Left kidney (tissue), 8 donors: ENCODE data around the gene ARGLU1. TPM values are rescaled to one million over a fixed set of nuclear protein-coding genes. Genes with fewer than 3 reads are reported as not detected.
"Not testable (repeated sequence)": the region's sequence is repeated elsewhere in the genome, so short reads cannot be mapped to it uniquely, and the experiment has no call there.

Experiments
- DNase-seq: peaks from one replicate; pipeline ENCODE4 v3.0.0-alpha.2; 2013
- long read RNA-seq, 8 donors: transcript quantifications; one replicate each; lab custom pipeline, GENCODE V29; 2026
- polyA plus RNA-seq: library from polyadenylated mRNA; unstranded; fragments of 120-200 nt; gene quantifications from one replicate; pipeline ENCODE4 v1.2.1, GENCODE V29; 2013; ENCODE audit not compliant: insufficient read length

Gene ARGLU1, protein sequence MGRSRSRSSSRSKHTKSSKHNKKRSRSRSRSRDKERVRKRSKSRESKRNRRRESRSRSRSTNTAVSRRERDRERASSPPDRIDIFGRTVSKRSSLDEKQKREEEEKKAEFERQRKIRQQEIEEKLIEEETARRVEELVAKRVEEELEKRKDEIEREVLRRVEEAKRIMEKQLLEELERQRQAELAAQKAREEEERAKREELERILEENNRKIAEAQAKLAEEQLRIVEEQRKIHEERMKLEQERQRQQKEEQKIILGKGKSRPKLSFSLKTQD
- polyA plus RNA-seq, result 434 TPM
- long read RNA-seq, donor 1, full-length matches to known transcripts, result 41 of 457 reads
- long read RNA-seq, donor 1, partial matches to known transcripts, result 416 of 457 reads
- long read RNA-seq, donor 1, other reads (novel, unspliced or antisense), result 0 of 457 reads
- long read RNA-seq, donor 2, full-length matches to known transcripts, result 64 of 296 reads
- long read RNA-seq, donor 2, partial matches to known transcripts, result 232 of 296 reads
- long read RNA-seq, donor 2, other reads (novel, unspliced or antisense), result 0 of 296 reads
- long read RNA-seq, donor 3, full-length matches to known transcripts, result 37 of 266 reads
- long read RNA-seq, donor 3, partial matches to known transcripts, result 229 of 266 reads
- long read RNA-seq, donor 3, other reads (novel, unspliced or antisense), result 0 of 266 reads
- long read RNA-seq, donor 4, partial matches to known transcripts, result 72 of 76 reads
- long read RNA-seq, donor 4, other reads (novel, unspliced or antisense), result 0 of 76 reads
- long read RNA-seq, donor 5, full-length matches to known transcripts, result 117 of 394 reads
- long read RNA-seq, donor 5, partial matches to known transcripts, result 277 of 394 reads
- long read RNA-seq, donor 5, other reads (novel, unspliced or antisense), result 0 of 394 reads
- long read RNA-seq, donor 6, full-length matches to known transcripts, result 37 of 380 reads
- long read RNA-seq, donor 6, partial matches to known transcripts, result 343 of 380 reads
- long read RNA-seq, donor 6, other reads (novel, unspliced or antisense), result 0 of 380 reads
- long read RNA-seq, donor 7, full-length matches to known transcripts, result 86 of 508 reads
- long read RNA-seq, donor 7, partial matches to known transcripts, result 422 of 508 reads
- long read RNA-seq, donor 7, other reads (novel, unspliced or antisense), result 0 of 508 reads
- long read RNA-seq, donor 8, full-length matches to known transcripts, result 33 of 161 reads
- long read RNA-seq, donor 8, partial matches to known transcripts, result 128 of 161 reads
- long read RNA-seq, donor 8, other reads (novel, unspliced or antisense), result 0 of 161 reads

- peak; percentile 93 for DNase-seq
These were observed at the start of gene ARGLU1 for GRCh38 chr13:106567474-106568298. ARGLU1 (minus strand) TSS chr13:106568137; CDS start chr13:106567919, 218 bp downstream.

DNA sequence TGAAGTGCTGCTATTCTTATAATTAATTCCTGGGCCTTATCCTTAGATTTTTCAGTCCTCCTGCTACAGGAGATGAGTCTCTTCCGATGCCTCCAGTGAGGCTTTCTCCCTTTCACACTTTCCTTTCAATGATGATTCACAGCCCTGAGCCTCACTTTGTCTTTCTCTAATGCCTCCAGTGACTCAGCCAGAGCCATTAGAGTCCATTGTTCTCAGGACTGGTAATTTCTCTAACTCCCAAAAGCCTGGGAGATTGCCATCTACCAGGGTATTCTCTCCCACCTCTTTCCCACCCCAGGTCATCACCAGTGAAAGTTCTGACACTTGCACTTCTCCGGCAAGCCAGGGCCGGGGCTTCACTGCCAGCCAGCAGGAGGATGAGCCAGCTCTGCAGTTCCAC, 49.6 kb upstream of the ARGLU1 start:
- no peak for DNase-seq

DNA sequence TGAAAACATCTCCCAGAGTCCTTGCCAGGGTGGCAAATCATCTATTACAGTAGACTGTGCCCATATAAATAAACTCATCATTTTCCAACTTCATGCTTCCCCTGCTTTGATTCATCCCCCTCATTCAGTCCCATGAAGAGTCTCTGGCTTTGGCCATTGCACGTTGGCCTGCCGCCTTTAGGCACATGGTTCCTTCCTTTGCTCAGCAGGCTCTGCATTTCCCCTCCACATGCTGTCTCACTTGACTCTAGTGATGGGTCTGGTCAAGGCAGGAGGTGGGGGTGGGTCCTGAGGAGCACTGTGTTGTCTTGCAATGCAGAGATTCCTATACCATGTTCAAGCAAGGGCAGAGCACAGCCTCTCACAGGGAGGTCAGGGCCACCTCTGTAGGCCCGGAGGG, 48.8 kb upstream of the ARGLU1 start:
- DNase-seq, result no peak

DNA sequence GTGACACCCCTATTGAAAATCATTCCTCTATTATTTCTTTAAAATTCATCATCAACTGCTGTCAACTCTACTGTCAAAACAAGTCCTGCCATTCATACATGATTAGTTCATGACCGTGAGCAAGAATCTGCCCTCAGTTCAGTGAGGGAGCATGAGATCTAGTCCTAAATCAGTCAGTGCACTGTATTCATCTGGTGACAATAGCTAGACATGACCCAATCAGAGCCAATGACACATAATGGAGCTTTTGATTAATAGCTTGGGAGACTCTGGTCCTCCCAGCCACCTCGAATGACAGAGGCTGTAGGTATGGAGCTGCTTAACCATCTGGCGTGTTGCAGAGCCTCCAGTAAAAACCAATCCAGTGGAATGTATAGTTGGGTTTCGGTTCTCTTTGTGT, 46.9 kb upstream of the ARGLU1 start:
- DNase-seq, result no peak

DNA sequence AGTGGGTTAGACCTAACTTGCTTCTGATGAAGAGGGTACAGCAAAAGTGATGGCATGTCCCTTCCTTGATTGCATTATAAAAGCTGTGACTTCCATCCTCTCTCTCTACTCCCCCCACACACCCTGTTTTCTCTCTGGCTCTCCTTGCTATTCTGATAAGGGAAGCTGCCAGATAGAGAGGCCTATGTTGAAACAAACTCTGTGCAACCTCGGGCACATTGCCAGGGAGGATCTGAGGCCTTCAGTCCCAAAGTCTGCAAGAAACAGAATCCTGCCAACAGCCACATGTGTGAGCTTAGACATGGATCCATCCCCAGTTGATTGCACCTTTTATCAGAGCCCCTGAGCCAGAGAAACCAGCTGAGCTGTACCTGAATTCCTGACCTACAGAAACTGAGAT, 44.8 kb upstream of the ARGLU1 start:
- no peak for DNase-seq

DNA sequence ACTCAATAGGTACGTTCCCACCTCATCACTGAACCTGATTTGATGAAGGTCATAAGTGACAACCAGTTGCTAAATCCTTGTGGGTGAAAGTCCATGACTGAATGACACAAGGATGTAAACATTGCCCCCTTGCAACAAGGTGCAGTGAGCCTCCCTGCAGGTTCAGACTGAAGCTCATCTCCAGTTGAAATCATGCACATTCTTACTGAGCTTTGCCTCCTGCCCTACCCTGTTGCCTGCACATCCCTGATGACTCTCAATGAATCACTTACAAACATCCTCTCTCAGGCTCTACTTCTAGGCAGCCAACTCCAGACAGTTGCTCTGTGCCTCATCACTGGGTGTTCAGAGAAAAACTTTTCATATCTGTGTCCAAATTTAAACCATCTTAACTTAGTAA, 42.5 kb upstream of the ARGLU1 start:
- no peak for DNase-seq

- DNase-seq, result no peak
These were observed 41.2 kb upstream of the ARGLU1 start for GRCh38 chr13:106609116-106609515.

DNA sequence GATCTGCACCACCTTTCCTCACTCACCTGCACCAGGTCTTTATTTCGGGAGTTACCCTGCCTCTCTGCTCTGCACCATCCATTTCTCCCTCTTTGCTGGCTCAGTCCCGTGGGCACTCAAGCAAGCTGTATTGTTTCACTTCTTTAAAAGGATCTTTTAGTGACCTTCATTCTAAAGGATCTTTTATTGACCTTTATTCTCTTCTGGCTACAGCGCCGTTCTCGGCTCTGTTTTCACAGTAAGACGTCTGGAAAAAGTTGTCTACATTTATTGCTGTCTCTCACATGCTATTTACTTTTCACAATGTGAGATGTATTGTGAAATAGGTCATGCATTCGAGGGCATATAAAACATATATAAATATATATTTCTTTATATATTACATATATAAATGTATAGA, 35.6 kb upstream of the ARGLU1 start:
- DNase-seq, result no peak

- DNase-seq, result no peak
These were observed 34.2 kb upstream of the ARGLU1 start for GRCh38 chr13:106602178-106602577.

- DNase-seq, result no peak
These were observed 33.6 kb upstream of the ARGLU1 start for GRCh38 chr13:106601489-106601888.

DNA sequence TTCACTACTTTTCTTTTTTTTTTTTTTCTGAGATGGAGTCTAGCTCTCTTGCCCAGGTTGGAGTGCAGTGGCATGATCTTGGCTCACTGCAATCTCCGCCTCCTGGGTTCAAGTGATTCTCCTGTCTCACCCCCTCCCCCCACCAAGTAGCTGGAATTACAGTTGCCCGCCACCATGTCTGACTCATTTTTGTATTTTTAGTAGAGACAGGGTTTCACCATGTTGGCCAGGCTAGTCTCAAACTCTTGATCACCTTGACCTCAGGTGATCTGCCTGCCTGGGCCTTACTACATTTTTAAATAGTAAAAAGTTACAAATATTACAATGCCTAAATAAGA, 32.8 kb upstream of the ARGLU1 start:
- not testable (repeated sequence) for DNase-seq

- DNase-seq, result peak; percentile 78
These were observed 32.2 kb upstream of the ARGLU1 start for GRCh38 chr13:106599875-106600797.

DNA sequence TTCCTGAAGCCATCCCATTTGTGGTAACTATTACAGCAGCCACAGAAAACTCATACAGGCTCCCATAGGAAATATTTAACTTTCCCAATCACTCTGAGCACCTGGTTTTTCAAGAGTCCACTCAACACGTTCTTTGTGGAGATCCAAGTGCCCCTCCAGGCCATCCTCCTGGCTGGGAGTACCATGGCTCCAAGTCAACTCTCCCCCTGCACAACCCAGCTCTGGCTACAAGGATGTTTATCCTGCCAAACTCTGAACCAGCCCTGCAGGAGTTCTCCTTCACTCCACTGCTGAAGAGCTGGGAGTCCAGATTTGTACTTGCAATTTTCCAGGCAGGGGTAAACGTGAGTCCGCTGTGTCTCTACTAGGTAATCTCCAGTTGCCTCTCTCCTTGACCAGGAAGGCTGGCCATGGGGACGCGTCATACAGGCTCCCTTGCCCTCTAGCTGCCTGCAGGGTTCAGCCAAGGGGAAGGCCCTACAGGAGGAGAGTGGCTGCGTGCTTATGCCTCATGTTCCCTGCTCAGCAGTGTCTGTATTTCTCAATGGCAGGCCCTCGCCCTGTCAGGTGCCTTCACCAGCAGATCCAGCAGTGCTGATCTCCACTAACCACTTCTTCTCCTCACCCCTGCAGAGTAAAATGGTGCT, 29.9 kb upstream of the ARGLU1 start:
- DNase-seq, result no peak

- no peak for DNase-seq
These were observed 29.2 kb upstream of the ARGLU1 start for GRCh38 chr13:106597186-106597585.

- no peak for DNase-seq
These were observed 28.5 kb upstream of the ARGLU1 start for GRCh38 chr13:106596275-106596937.

- no peak for DNase-seq
These were observed 27.7 kb upstream of the ARGLU1 start for GRCh38 chr13:106595625-106596024.

- no peak for DNase-seq
These were observed 27.0 kb upstream of the ARGLU1 start for GRCh38 chr13:106594980-106595379.

GRCh38 chr13:106593132-106593531, 25.2 kb upstream of the ARGLU1 start:
- DNase-seq, result no peak

GRCh38 chr13:106591299-106591698, 23.4 kb upstream of the ARGLU1 start:
- no peak for DNase-seq
